Colonic mucosa (tissue), 4 donors: ENCODE results near the gene ADARB2. TPM values are rescaled to one million over a fixed set of nuclear protein-coding genes. Genes with fewer than 3 reads are reported as not detected.
"Not testable (repeated sequence)": the region's sequence is repeated elsewhere in the genome, so short reads cannot be mapped to it uniquely, and the experiment has no call there.

Experiments used
- DNase-seq: peaks from one replicate; pipeline ENCODE4 v3.0.0-alpha.2; 2020
- H3K27ac ChIP-seq: fragments of 200-600 bp; one replicate; pipeline ENCODE4 v1.8.0; 2021
- H3K27me3 ChIP-seq: fragments of 200-600 bp; one replicate; pipeline ENCODE4 v1.8.0; 2021
- H3K36me3 ChIP-seq: fragments of 200-600 bp; one replicate; pipeline ENCODE4 v1.8.0; 2021
- H3K4me1 ChIP-seq: fragments of 200-600 bp; one replicate; pipeline ENCODE4 v1.8.0; 2021; ENCODE audit warnings: mild to moderate bottlenecking
- H3K4me3 ChIP-seq: fragments of 200-600 bp; one replicate; pipeline ENCODE4 v1.8.0; 2021
- H3K9ac ChIP-seq, 2 donors: one replicate each; pipeline ENCODE4 v1.7.0; 2013; ENCODE audit warnings: control low read depth in 2 of 2, low read depth in 2 of 2, low read length in 2 of 2
- H3K9me3 ChIP-seq: fragments of 200-600 bp; one replicate; pipeline ENCODE4 v1.8.0; 2021
- intact Hi-C: fragments of 100-400 bp; cut with DNase I; formaldehyde crosslinking; loops from one replicate; pipeline ENCODE4 v1.14.1; 2022
- total RNA-seq, 2 donors: library from RNA; stranded (reverse); fragmentation: NEBNext Ultra II Directional in 1 of 2; extraction: Animal tissue kit (Norgen Biotek cat#: 25700) in 1 of 2; gene quantifications; one replicate each; pipeline ENCODE4 v1.2.1, GENCODE V29; 2021
- TF ChIP-seq, protein P1 (sequence below): fragments of 200-600 bp; IDR thresholded peaks from one replicate; pipeline ENCODE4 v1.8.0; 2022; ENCODE audit warnings: antibody characterized with exemption, mild to moderate bottlenecking
- donor health status: healthy.
- donor health status: DM: no; HTN: no; CAD: no.
- donor health status: DM: no; HTN: no; CAD: no.

Gene ADARB2
- total RNA-seq, 2 donors from 2014 or later, result 0.19 TPM; not detected in 1

DNA sequence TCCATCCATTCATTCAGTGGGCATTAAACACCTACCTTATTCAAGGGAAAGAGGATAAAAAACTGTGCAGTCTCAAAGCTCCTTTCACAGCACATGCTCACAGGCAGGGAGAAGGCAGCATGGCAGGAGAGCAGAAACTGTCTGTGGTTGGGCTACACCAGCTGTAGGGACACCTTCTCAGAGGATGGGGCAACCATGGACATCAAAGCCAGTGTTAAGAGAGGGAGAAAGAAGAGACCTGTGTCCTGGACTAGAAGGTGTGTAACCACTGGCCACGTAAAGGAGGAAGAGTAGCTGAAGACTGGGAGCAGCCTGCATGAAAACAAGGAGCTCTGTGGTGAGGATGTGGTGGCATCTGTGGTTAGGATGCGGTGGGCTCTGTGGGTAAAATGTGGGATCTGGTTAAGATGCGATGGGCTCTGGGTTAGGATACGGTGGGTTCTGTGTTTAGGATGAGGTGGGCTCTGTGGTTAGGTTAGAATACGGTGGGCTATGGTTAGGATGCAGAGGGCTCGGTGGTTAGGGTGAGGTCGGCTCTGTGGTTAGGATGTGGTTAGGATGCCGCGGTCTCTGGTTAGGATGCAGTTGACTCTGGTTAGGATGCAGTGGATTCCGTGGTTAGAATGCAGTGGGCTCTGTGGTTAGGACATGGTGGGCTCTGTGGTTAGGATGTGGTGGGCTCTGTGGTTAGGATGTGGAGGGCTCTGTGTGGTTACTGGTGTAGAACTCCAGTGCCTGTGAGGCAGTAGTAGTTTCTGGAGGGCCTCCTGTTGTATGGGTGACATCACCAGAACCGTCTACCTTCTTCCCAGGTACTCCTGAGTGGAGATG is 483.6 kb downstream of the ADARB2 start:
- intact Hi-C loops, result no loop called here
- no peak overlapping the region for H3K4me3 ChIP-seq

DNA sequence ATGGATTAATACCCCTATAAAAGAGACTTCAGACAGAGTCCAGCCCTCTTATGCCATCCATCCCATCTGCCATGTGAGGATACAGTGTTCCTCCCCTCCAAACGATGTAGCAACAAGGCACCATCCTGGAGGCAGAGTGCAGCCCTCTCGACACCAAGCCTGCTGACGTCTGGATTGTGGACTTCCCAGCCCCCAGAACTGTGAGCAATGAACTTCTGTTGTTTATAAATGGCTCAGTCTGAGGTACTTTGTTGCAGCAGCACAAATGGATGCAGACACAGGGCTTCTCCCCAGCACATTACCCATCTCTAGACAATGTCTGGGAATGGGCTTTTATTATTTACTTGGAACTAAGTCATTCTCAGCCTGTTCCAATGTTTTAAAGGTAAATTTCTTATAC is 485.6 kb downstream of the ADARB2 start:
- TF ChIP-seq, protein P1, sequence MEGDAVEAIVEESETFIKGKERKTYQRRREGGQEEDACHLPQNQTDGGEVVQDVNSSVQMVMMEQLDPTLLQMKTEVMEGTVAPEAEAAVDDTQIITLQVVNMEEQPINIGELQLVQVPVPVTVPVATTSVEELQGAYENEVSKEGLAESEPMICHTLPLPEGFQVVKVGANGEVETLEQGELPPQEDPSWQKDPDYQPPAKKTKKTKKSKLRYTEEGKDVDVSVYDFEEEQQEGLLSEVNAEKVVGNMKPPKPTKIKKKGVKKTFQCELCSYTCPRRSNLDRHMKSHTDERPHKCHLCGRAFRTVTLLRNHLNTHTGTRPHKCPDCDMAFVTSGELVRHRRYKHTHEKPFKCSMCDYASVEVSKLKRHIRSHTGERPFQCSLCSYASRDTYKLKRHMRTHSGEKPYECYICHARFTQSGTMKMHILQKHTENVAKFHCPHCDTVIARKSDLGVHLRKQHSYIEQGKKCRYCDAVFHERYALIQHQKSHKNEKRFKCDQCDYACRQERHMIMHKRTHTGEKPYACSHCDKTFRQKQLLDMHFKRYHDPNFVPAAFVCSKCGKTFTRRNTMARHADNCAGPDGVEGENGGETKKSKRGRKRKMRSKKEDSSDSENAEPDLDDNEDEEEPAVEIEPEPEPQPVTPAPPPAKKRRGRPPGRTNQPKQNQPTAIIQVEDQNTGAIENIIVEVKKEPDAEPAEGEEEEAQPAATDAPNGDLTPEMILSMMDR, result no peak
- Histone ChIP-seq H3K9me3 (no peaks in the 10 kb centered on the region), H3K36me3 (no peaks in the 10 kb centered on the region), H3K9ac (no peak overlapping the region), H3K4me1 (no peaks in the 10 kb centered on the region), H3K27ac (no peak overlapping the region), H3K27me3 (no peaks in the 10 kb centered on the region), H3K4me3 (no peak overlapping the region)
- no peak for DNase-seq
- intact Hi-C loops, result no loop called here

More for the DNA sequence above, 483.6 kb downstream of the ADARB2 start:
- Histone ChIP-seq H3K27me3 (no peaks in the 10 kb centered on the region), H3K9ac (no peak overlapping the region), H3K4me1 (no peaks in the 10 kb centered on the region), H3K36me3 (no peaks in the 10 kb centered on the region), H3K27ac (no peak overlapping the region), H3K9me3 (no peaks in the 10 kb centered on the region)
- no peak for DNase-seq
- TF ChIP-seq, protein P1, result no peak

DNA sequence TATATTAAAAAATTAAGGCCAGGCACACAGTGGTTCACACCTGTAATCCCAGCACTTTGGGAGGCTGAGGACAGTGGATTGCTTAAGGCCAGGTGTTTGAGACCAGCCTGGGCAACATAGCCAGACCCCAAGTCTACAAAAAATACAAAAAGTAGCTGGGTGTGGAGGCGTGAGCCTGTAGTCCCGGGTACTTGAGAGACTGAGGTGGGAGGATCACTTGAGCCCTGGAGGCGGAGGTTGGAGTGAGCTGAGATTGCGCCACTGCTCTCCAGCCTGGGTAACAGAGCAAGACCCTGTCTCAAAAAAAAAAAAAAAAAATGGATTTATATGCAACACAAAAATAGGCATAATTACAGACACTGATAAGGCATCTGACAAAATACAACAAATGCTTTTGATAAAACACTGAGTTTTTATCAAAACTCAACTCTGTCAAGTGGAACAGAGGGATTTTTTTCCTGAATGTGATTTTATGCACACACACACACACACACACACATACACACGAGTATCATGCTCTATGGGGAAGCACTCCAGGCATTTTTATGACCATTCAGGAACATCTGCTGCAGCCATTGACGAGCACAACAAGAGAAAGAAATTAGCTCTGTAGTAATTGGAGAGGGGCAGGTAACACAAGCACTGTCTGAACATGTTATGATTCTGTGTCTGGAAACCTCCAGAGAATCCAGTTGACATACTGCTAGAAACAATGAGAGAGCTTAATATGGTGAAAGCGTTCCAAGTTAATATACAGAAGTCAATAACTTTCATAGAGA is 488.0 kb downstream of the ADARB2 start:
- Histone ChIP-seq H3K36me3 (no peaks in the 10 kb centered on the region), H3K27me3 (no peaks in the 10 kb centered on the region), H3K4me1 (no peaks in the 10 kb centered on the region), H3K4me3 (no peak overlapping the region), H3K9ac (no peak overlapping the region), H3K9me3 (no peaks in the 10 kb centered on the region), H3K27ac (no peak overlapping the region)
- TF ChIP-seq, protein P1, result no peak
- intact Hi-C loops, result no loop called here
- DNase-seq, result no peak

DNA sequence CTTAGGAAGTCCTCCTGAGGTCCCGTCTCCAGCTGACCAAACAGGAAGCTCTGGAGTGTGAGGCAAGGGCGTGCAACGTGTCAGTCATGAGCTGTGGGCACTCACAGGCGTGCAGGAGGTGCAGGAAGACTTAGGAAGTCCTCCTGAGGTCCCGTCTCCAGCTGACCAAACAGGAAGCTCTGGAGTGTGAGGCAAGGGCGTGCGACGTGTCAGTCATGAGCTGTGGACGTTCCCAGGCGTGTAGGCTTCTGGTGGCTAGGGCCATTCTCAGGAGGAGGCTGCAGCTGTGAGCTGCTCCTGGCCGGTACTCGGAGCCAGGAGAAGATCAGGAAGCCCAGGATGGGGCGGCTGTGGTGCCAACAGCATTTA is 489.1 kb downstream of the ADARB2 start:
- H3K27me3 ChIP-seq, H3K27ac ChIP-seq, H3K9me3 ChIP-seq, H3K36me3 ChIP-seq, DNase-seq, H3K9ac ChIP-seq, H3K4me3 ChIP-seq, H3K4me1 ChIP-seq, intact Hi-C loops: not testable (repeated sequence)

DNA sequence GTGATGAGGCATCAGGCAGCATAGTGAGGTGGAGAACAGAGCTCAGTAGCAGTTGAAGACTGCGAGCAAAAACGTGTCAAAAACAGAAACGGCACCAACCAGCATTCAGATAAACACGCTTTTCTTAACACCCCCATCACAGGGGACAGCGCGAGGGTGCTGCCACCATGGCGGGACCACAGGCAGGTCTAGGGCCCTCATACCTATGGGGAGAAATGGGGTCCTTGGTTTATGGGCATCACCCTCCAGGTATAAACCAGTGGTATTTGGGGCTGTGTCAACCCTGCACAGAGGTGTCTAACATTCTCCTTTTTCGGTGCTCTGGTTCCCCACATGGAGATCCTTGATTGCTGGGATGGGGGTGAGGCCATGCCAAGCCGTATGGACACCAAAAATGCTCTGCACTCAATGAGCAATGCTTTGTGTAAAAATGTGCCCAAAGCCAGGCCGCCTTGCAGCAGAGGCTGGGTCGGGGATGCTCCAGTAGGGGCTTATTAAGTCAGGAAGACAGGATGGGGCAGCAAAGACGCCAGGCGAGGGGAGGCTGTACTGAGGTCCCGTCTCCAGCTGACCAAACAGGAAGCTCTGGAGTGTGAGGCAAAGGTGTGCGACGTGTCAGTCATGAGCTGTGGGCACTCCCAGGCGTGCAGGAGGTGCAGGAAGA is 489.6 kb downstream of the ADARB2 start:
- no peaks in the 10 kb centered on the region for H3K27me3 ChIP-seq
- no peak overlapping the region for H3K27ac ChIP-seq
- TF ChIP-seq, protein P1, result no peak
- no peak overlapping the region for H3K9ac ChIP-seq
- H3K4me3 ChIP-seq, result no peak overlapping the region
- H3K4me1 ChIP-seq, result no peaks in the 10 kb centered on the region
- DNase-seq, result no peak
- intact Hi-C loops, result no loop called here
- H3K36me3 ChIP-seq, result no peaks in the 10 kb centered on the region
- H3K9me3 ChIP-seq, result no peaks in the 10 kb centered on the region
